ENCODE results near the gene SLC44A5. TPM values are rescaled to one million over a fixed set of nuclear protein-coding genes. Genes with fewer than 3 reads are reported as not detected.
A peak's percentile ranks its signal among the peaks of the same experiment; 100 is the strongest.

The SLC44A5 gene
- total and polyA plus RNA-seq, 4 donors: 13.1 to 37.7 (median 32.8) TPM

DNA sequence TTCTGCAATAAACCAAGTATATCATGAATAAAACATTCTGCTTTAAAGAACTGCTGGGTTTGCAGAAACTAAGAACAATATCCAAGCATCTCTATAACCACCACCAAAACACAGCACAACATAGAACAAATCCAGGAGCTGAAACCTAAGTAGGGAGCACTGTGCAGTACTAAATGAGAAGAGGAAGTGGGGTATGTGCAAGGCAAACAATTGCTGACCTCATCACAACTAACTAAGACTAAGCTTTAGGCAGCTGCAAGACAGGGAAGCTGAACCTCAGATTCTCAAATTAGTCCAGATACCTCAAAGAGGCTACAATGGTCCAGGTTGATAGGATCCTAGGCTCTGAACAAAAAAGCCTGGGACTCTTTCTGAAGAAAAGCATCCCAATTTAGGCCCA is 172.6 kb downstream of the SLC44A5 start:
- no peak for DNase-seq (ENCODE audit: low read depth in 4 of 6, low spot score in 6 of 6)
- H3K4me1 ChIP-seq (ENCODE audit: control insufficient read depth, insufficient read depth, low read length): no peaks in the 10 kb centered on the region

DNA sequence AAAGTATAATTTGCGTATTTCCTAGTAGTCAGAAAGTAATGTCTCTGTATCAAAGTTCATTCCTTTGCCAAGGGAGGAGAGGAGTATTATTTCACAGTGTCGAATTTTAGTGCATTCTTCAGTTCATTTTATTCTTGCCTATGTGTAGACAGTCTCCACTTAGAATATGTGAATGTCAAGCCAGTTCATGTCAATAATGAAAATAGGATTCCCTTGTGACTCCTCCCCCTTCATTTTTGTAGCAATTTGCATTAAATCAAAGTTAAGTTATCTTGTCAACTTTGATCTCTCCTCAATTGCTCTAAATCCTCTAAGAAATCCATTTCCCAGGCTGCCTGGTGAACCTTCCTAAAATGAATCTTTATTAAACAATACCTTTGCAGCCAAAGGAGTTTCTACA is 179.1 kb downstream of the SLC44A5 start:
- peak in 1 of 6 donors; percentile 46 for DNase-seq (ENCODE audit: low read depth in 4 of 6, low spot score in 6 of 6)
- WGBS (ENCODE audit: insufficient coverage): no CpG with 5 or more reads among the region's 2 CpGs
- no peaks in the 10 kb centered on the region for H3K36me3 ChIP-seq (ENCODE audit: control insufficient read depth, insufficient read depth, low read length)
- no peaks in the 10 kb centered on the region for H3K4me1 ChIP-seq (ENCODE audit: control insufficient read depth, insufficient read depth, low read length)
- H3K4me3 ChIP-seq (ENCODE audit: low read depth, low read length): no peak overlapping the region
- no peaks in the 10 kb centered on the region for H3K27me3 ChIP-seq (ENCODE audit: control insufficient read depth, insufficient read depth, low read length)
- no peak overlapping the region for H3K27ac ChIP-seq (ENCODE audit: low read depth, low read length)
- H3K9me3 ChIP-seq (ENCODE audit: control insufficient read depth, insufficient read depth, low read length): no peaks in the 10 kb centered on the region

More for the DNA sequence above, 172.6 kb downstream of the SLC44A5 start:
- Histone ChIP-seq H3K36me3 (ENCODE audit: control insufficient read depth, insufficient read depth, low read length) (no peaks in the 10 kb centered on the region), H3K4me3 (ENCODE audit: low read depth, low read length) (no peak overlapping the region), H3K27me3 (ENCODE audit: control insufficient read depth, insufficient read depth, low read length) (no peaks in the 10 kb centered on the region), H3K27ac (ENCODE audit: low read depth, low read length) (no peak overlapping the region), H3K9me3 (ENCODE audit: control insufficient read depth, insufficient read depth, low read length) (no peaks in the 10 kb centered on the region)

DNA sequence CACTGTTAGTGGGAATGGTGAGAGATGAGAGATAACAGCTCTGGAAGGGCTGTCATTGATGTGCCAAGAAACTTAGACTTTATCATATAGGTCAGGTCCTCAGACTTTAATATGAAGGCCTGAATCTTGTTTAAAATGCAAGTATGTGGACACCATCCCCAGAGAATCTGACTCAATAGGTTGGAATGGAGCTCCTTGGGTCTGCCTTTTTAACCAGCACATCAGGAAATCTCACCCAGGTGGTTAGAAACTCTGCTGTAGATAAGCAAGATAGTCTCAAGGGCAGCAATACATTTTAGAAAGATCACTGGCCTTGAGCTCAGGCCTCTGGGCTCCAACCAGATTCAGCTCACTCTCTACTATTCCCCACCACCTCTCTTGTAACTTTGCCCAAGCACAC is 180.4 kb downstream of the SLC44A5 start:
- Histone ChIP-seq H3K36me3 (ENCODE audit: control insufficient read depth, insufficient read depth, low read length) (no peaks in the 10 kb centered on the region), H3K27ac (ENCODE audit: low read depth, low read length) (no peak overlapping the region), H3K27me3 (ENCODE audit: control insufficient read depth, insufficient read depth, low read length) (no peaks in the 10 kb centered on the region), H3K4me1 (ENCODE audit: control insufficient read depth, insufficient read depth, low read length) (no peaks in the 10 kb centered on the region), H3K9me3 (ENCODE audit: control insufficient read depth, insufficient read depth, low read length) (no peaks in the 10 kb centered on the region), H3K4me3 (ENCODE audit: low read depth, low read length) (no peak overlapping the region)
- no peak for DNase-seq (ENCODE audit: low read depth in 4 of 6, low spot score in 6 of 6)

DNA sequence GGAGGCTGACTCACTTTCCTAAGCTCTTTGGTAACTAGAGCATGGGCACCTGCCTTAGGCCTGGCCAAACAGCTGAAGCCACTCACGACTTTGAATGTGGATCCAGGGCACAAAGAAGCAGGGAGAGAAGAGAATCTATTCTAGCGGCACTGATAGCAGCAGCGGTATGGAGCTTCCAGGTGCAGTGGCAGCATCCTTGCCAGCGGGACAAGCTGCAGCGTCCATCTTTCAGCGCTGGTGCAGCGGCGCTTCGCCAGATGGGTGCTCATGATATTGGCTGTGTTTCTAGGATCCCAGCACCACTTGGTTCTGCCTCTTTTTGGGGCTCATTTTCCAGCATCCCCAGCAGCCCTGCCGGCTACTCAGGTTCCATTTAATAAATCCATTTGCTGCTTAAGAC is 184.2 kb downstream of the SLC44A5 start:
- DNase-seq (ENCODE audit: low read depth in 4 of 6, low spot score in 6 of 6): peak in 1 of 6 donors; percentile 28
- H3K27ac ChIP-seq (ENCODE audit: low read depth, low read length): no peak overlapping the region
- no peaks in the 10 kb centered on the region for H3K4me1 ChIP-seq (ENCODE audit: control insufficient read depth, insufficient read depth, low read length)
- no peaks in the 10 kb centered on the region for H3K9me3 ChIP-seq (ENCODE audit: control insufficient read depth, insufficient read depth, low read length)
- no peak overlapping the region for H3K4me3 ChIP-seq (ENCODE audit: low read depth, low read length)
- H3K27me3 ChIP-seq (ENCODE audit: control insufficient read depth, insufficient read depth, low read length): no peaks in the 10 kb centered on the region
- WGBS (ENCODE audit: insufficient coverage): 78% methylated on average over 10 of the region's 10 CpGs
- no peaks in the 10 kb centered on the region for H3K36me3 ChIP-seq (ENCODE audit: control insufficient read depth, insufficient read depth, low read length)

DNA sequence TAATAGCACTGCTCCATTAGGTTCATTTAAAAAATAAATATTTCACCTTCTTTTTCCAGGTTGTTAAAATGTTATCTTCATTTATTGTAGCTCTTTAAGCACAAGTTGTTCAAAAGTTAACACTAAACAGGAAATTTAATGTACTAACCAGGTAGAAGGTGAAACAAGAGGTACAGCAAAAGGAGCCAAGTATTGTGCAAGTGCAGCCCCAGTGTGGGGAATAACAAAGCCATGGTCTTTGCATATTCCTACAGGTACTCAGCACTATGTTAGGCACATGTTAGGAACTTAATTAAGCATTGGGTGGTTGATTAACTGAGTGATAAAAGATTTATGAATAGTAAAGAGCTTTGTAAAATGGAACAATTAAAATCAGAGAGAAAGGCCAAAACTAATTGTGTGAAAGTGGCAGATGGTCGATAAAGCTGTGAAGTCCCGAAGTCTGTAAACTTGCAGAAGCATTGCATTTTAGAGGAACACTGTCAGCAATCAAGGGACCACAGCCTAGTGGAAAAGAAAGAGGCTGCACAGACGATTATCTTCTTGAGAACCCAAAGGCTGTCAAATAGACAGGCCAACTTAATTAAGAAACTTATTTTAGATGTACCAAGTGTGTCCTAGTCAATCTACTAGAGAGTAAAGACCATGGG is 185.8 kb downstream of the SLC44A5 start:
- no peaks in the 10 kb centered on the region for H3K9me3 ChIP-seq (ENCODE audit: control insufficient read depth, insufficient read depth, low read length)
- H3K4me1 ChIP-seq (ENCODE audit: control insufficient read depth, insufficient read depth, low read length): no peaks in the 10 kb centered on the region
- no peak overlapping the region for H3K27ac ChIP-seq (ENCODE audit: low read depth, low read length)
- no peaks in the 10 kb centered on the region for H3K36me3 ChIP-seq (ENCODE audit: control insufficient read depth, insufficient read depth, low read length)
- H3K4me3 ChIP-seq (ENCODE audit: low read depth, low read length): no peak overlapping the region
- no peaks in the 10 kb centered on the region for H3K27me3 ChIP-seq (ENCODE audit: control insufficient read depth, insufficient read depth, low read length)
- WGBS (ENCODE audit: insufficient coverage): 55% methylated on average over 3 of the region's 3 CpGs
- peak in 2 of 6 donors; percentile 51 to 80 for DNase-seq (ENCODE audit: low read depth in 4 of 6, low spot score in 6 of 6)

DNA sequence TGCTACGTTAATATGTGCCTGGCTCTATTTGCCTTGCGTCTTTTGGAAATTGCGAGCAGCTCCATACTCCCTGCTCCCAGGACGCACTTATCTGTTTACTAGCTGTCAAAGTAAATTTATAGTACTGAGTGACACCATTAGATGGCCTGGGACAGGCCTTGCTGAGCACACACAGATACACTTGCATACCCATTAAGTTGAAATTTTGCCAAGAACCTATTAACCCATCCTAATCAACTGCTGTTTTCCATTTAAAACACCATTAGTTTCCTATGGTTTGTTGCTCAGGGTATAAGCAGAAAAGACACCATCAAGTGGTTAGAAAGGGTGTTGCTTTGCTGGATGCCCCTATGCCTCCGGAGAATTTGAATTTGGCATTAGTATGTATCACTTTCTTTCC is 187.3 kb downstream of the SLC44A5 start:
- H3K27ac ChIP-seq (ENCODE audit: low read depth, low read length): no peak overlapping the region
- H3K4me1 ChIP-seq (ENCODE audit: control insufficient read depth, insufficient read depth, low read length): no peaks in the 10 kb centered on the region
- no peaks in the 10 kb centered on the region for H3K36me3 ChIP-seq (ENCODE audit: control insufficient read depth, insufficient read depth, low read length)
- DNase-seq (ENCODE audit: low read depth in 4 of 6, low spot score in 6 of 6): peak in 1 of 6 donors; percentile 83
- no CpG with 5 or more reads among the region's 5 CpGs for WGBS (ENCODE audit: insufficient coverage)
- no peaks in the 10 kb centered on the region for H3K27me3 ChIP-seq (ENCODE audit: control insufficient read depth, insufficient read depth, low read length)
- no peaks in the 10 kb centered on the region for H3K9me3 ChIP-seq (ENCODE audit: control insufficient read depth, insufficient read depth, low read length)
- H3K4me3 ChIP-seq (ENCODE audit: low read depth, low read length): no peak overlapping the region

DNA sequence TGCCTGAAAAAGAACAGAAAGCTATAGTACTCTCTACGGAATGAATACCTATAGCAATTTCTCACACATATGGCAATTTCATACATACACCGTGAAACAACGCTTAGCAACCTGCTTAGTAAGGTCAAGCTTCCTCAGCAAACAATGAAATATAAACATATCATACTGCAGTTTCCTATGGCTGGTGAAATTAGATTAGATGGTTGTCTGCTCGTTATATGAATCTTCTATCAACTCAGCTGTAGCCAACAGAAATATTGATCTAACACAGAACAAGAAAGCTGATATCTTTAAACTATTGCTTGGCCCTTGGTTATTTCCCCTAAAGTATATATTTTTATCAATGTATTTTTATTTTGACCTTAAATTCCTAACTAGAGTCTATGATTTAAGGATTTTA is 187.8 kb downstream of the SLC44A5 start:
- H3K9me3 ChIP-seq (ENCODE audit: control insufficient read depth, insufficient read depth, low read length): no peaks in the 10 kb centered on the region
- no peak overlapping the region for H3K27ac ChIP-seq (ENCODE audit: low read depth, low read length)
- peak in 1 of 6 donors; percentile 60 for DNase-seq (ENCODE audit: low read depth in 4 of 6, low spot score in 6 of 6)
- H3K4me1 ChIP-seq (ENCODE audit: control insufficient read depth, insufficient read depth, low read length): no peaks in the 10 kb centered on the region
- no peaks in the 10 kb centered on the region for H3K36me3 ChIP-seq (ENCODE audit: control insufficient read depth, insufficient read depth, low read length)
- no peaks in the 10 kb centered on the region for H3K27me3 ChIP-seq (ENCODE audit: control insufficient read depth, insufficient read depth, low read length)
- H3K4me3 ChIP-seq (ENCODE audit: low read depth, low read length): no peak overlapping the region
- no CpG with 5 or more reads among the region's 4 CpGs for whole genome bisulfite sequencing (ENCODE audit: insufficient coverage)

DNA sequence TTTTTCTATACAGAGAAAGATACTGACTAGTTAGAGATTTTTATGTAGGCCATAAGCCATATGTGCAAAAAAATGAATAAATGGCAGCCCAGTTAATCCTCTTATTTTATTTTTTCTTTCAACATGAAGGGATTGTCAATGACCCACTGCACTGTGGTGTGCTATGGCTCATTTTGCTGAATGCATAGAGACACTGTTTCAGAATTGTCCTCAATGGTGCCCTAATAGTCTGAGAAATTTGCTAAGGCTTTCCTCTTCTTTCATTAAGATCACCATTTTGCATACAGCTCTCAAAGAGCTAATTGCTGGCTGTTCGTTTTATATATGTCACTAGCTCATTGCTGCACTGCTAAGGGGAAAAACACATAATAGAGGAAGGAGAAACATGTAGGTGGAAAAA is 189.5 kb downstream of the SLC44A5 start:
- peak in 3 of 6 donors; percentile 17 to 91 (median 35) for DNase-seq (ENCODE audit: low read depth in 4 of 6, low spot score in 6 of 6)
- Histone ChIP-seq H3K4me1 (ENCODE audit: control insufficient read depth, insufficient read depth, low read length) (no peaks in the 10 kb centered on the region), H3K27ac (ENCODE audit: low read depth, low read length) (no peak overlapping the region), H3K4me3 (ENCODE audit: low read depth, low read length) (no peak overlapping the region), H3K9me3 (ENCODE audit: control insufficient read depth, insufficient read depth, low read length) (no peaks in the 10 kb centered on the region), H3K36me3 (ENCODE audit: control insufficient read depth, insufficient read depth, low read length) (no peaks in the 10 kb centered on the region), H3K27me3 (ENCODE audit: control insufficient read depth, insufficient read depth, low read length) (no peaks in the 10 kb centered on the region)
- no CpG with 5 or more reads among the region's 1 CpG for WGBS (ENCODE audit: insufficient coverage)

DNA sequence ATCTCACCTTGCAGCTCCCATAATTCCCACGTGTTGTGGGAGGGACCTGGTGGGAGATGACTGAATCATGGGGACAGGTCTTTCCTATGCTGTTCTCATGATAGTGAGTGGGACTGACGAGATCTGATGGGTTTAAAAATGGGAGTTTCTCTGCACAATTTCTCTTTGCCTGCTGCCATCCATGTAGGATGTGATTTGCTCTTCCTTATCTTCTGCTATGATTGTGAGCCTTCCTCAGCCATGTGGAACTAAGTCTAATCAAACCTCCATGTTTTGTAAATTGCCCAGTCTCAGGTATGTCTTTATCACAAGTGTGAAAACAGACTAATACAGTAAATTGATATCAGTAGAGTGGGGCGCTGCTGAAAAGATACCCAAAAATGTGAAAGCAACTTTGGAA is 195.7 kb downstream of the SLC44A5 start:
- Histone ChIP-seq H3K27me3 (ENCODE audit: control insufficient read depth, insufficient read depth, low read length) (no peaks in the 10 kb centered on the region), H3K4me3 (ENCODE audit: low read depth, low read length) (no peak overlapping the region), H3K9me3 (ENCODE audit: control insufficient read depth, insufficient read depth, low read length) (no peaks in the 10 kb centered on the region), H3K27ac (ENCODE audit: low read depth, low read length) (no peak overlapping the region), H3K36me3 (ENCODE audit: control insufficient read depth, insufficient read depth, low read length) (no peaks in the 10 kb centered on the region), H3K4me1 (ENCODE audit: control insufficient read depth, insufficient read depth, low read length) (no peaks in the 10 kb centered on the region)
- no peak for DNase-seq (ENCODE audit: low read depth in 4 of 6, low spot score in 6 of 6)
- 100% methylated on average over 2 of the region's 3 CpGs for WGBS (ENCODE audit: insufficient coverage)

DNA sequence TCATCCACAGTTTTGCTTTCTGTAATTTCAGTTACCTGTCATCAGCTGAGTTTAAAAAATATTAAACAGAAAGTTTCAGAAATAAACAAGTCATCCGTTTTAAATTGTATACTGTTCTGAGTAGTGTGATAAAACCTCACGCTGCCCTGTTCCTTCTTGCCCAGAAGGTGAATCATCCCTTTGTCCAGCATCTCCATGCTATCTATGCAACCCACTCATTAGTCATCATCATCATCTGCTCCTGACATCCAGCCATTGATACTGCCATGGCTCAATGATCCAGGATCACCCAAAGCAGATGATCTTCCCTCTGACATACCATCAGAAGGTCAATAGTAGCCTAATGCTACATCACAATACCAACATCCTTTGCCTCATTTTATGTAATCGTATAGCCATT is 198.3 kb downstream of the SLC44A5 start:
- 100% methylated on average over 1 of the region's 3 CpGs for WGBS (ENCODE audit: insufficient coverage)
- no peaks in the 10 kb centered on the region for H3K27me3 ChIP-seq (ENCODE audit: control insufficient read depth, insufficient read depth, low read length)
- no peaks in the 10 kb centered on the region for H3K4me1 ChIP-seq (ENCODE audit: control insufficient read depth, insufficient read depth, low read length)
- H3K27ac ChIP-seq (ENCODE audit: low read depth, low read length): no peak overlapping the region
- no peaks in the 10 kb centered on the region for H3K9me3 ChIP-seq (ENCODE audit: control insufficient read depth, insufficient read depth, low read length)
- no peaks in the 10 kb centered on the region for H3K36me3 ChIP-seq (ENCODE audit: control insufficient read depth, insufficient read depth, low read length)
- DNase-seq (ENCODE audit: low read depth in 4 of 6, low spot score in 6 of 6): no peak
- H3K4me3 ChIP-seq (ENCODE audit: low read depth, low read length): no peak overlapping the region
